GM19395 (cell line): ENCODE data around the gene SCN2B.
"Not testable (repeated sequence)": the region's sequence is repeated elsewhere in the genome, so short reads cannot be mapped to it uniquely, and the experiment has no call there.

Source experiments
- ATAC-seq: cut with Tn5 transposase; IDR thresholded peaks from one replicate; pipeline ENCODE4 v1.9.1; 2021; ENCODE audit warnings: mild to moderate bottlenecking, moderate library complexity; ENCODE audit not compliant: unreplicated experiment

The SCN2B gene

DNA sequence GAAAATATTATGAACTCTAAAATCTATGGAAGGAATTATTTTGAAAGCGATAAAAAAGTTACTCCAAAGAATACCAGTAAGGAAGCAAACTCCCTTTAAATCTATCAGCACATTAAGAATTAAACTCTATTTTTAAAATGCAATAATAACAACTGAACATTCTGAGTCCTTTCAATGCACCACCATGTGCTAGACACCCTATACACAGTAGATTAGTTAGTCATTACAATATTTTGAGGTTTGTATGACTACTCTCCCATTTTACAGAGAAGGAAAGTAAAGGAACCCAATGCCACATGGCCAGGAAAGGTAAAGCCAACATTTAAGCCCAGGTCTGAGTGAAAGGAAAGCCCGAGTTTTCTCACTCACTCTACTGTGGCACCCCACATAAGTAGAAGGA is 30.6 kb upstream of the SCN2B start:
- no peak for ATAC-seq

DNA sequence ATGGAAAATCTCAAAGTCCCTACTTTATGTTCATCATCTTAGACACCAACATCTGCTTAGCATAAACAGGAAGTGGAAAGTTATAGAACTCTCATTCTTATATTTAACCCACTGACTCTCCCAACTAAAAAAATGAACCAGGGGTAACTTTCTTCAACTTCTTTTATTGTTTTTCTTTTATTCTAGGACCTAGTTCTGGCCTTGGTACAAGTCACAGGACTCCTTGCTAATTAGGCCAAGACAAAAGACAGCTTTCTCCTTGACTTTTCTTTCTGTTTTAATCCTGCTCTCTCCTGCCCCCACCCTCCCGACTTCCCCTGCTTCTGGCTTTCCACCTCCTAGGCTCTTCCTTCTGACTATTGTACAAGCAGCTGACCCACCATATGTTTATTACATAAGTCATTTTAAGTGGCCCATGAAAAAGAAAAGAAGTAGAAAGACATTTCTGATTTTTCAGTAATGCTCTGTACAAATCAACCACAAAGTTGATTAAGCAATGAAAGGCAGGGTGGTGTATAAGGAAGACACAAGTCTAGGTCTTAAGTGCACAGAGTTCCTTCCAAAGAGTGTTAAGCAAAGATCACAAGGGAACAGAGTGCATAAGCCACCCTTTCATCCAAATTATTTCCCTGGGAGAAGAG is 30.1 kb upstream of the SCN2B start:
- ATAC-seq, result no peak

DNA sequence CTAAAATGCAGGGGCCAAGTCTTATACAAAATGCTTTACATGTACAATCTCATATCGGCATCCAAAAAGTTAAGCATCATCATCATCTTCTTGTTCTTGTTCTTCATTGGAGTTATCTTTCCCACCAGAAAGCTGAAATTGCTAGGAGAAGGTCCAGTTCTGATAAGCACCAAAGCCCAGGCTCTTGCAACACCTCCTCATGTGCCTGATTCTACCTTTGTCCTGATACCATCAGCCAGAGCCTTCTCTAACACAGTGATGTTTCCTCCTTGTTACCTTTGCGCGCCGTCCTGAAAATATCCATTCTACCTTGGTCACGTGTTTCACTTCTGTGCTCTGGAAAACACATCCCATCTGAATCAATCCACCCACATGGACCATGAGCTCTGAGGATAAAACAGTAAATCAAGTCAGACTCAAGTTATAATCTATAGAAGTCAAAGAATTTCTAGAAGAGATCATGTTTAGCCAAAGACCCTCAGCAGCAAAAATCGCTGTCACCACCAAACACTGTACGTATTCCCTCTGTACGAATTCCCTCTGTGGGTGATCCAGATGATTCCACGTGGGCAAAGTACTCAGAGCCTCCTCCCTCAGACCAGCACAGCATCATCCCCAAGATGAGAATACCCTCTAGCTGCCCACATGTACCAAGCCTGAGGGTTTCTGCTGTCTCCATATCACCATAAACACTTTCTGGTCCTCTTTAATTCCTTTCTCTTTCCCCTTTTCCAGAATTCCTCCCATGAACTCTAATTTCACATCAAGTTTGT is 29.4 kb upstream of the SCN2B start:
- no peak for ATAC-seq

DNA sequence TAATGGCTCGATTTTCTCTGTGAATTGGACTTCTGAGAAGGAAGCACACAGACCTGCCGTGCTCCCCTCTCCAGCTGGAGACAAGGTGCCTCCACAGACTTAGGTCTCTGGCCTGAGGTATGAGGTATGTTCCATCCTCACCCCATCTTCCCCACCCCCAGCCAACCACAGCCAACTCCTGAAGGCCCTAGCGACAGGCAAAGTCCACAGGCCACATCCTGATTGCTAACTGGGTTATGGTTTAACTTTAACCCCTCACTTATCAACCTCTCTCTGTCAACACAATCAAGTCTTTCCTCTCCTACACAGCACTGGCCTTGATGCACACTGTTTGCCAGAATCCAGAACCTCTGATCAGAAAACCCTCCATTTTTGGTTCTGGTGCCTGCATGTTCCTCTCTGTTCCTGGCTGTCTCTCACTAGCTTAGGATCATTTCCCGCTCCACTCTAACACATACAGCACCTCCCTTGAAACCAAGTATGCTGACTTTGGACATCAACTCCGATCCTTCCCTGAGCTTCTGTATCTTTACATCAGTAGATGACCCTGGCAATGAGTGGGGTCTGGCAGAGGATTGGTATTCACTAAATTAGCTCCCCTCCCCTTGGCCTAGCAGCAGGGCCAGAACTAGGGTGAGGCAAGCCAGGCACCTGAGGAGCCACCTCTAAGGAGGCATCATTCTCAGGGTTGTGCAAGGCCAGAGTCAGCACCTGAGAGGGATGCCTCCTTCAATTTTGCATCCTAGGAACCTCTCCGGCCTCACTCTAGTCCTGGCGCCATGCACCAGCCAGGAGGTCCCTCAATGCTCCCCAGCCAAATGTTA is 26.4 kb upstream of the SCN2B start:
- no peak for ATAC-seq

DNA sequence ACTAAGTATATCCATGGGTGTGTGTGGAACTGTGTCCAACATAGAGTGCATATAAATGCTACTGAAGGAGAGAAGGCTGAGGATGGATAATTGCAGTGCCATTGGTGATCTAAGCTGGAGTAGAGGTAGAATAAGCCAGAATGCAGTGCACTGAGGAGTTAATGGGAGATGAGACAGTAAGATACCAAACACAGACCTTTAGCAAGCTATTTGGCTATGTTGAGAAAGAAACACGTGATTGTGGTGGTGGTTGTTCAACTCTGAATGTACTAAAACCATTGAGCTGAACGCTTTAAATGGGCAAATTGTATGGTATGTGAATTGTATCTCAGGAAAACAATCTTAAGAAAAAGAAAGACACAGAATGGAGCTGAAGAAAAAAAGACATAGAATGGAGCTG is 25.5 kb upstream of the SCN2B start:
- ATAC-seq, result no peak

DNA sequence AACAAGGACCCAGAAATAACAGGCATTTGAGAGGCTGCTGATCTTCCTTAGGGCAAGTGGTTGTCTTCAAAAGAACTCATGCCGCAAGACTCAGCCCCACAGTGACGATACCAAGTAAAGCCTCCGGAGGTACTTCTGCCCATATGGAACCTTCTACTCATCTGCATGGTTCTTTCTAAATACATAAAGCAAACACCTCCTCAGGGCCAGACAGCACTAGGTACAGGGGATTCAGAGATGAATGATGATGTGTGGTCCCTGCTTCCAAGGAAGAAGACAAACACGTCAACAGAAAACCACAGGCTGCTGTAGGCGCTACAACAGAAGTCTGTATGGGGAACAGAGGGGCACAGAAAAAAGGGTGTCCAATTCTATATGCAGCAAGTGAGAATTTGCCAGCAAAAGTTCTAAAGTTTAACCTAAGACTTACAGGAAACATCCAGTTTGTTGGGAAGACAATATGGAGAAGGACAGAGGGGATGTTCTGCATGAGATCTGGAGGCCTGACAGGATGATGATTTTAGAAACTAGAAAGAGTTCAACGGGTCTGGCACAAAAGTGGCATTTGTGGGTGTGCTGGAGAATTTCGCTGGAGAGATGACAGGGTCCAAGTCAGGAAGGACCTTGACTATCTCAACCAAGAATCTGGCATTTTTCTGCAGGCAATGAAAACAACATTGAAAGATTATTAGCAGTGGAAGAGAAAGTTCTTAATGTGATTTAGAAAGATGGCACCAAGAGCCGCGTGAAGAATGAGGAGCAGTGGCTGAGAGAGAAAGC is 24.7 kb upstream of the SCN2B start:
- no peak for ATAC-seq

DNA sequence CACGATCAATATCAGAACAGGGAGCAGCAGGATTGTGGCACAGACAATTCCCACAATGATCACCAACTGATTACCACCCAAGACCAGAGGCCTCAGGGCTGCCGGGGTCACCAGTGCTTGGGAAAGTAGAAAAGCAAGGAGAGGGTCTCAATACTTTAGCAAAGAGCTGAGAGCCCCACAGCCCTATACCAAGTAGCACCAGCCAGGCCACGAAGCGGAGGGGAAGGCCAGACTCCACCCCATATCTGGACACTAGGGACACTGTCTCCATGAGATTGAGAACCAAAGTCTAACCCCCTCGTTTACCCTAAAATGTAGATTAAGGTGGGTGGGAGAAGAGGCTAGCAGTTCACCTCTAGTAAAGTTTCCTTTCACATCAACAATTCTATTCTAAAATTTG is 24.1 kb upstream of the SCN2B start:
- no peak for ATAC-seq

DNA sequence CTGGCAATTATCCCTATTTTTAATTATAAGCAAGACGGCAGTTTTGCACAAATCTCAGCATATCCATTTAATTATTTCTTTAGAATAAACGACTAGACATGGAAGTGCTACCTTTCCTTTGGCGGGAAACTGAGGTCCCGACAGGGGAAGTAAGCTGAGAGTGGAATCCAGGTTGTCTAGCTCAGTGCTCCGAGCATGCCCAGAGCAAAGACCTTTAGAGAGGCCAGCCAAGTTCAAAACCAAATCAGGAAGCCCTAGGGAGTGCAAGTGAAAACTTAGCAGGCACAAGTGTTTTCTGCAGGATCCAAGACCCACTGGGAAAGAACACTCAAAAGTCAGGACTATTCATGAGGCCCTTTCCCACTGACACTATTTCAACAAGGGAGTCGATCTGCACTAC is 22.7 kb upstream of the SCN2B start:
- no peak for ATAC-seq

DNA sequence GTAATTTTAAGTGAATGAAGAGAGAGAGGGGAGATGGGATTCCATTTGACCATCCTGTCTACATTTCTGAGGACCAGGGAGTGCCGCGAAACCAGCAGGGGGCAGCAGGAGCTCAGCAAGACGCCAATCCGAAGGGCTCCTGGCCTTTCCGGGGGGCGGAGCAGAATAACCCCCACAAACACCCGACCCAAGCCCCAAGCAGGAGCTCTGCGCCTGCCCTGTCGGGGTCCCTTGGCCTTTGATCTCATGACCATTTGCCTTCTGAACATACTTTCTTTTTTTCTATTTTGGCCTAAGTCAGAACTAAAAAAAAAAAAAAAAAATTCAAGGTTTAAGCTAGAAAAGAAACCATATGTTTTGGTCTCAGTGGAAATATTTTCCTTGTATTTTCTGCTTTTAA is 21.9 kb upstream of the SCN2B start:
- ATAC-seq, result no peak

DNA sequence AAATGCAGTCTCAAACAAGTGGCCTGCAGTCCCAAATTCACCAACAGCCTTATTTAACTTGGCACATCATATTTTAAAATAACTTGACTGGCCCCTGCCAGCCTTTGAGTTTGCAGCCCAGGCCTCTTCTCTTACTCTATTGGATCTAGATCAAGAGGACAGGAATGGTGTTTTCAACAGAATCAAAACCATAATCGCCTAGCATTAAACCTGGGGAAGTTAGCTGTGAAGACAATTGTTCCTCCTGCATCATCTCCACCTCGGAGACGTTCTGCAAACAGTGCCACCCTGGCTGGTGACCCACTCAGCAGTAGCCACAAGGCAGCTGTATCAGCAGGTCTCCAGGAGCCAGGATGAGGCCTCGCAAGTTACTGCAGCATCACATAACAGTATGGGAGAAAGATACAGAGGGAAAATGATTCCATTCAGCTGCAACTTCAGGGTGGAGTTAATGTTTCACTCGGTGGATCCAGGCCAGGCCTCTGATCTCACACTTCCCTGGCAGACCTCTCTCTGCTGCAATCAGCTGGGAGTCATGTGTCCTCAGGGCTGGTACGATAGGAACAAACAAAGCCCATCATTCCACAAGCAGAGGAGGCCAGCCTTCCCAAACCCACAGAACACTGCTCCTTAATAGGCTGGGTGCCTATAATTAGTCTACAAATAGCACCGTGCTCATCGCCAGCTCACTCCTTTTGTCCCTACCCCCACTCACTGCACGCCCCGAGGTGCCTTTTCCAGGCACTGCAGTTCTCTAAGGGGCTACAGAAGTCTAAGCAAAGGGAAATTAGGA is 18.6 kb upstream of the SCN2B start:
- ATAC-seq, result no peak

DNA sequence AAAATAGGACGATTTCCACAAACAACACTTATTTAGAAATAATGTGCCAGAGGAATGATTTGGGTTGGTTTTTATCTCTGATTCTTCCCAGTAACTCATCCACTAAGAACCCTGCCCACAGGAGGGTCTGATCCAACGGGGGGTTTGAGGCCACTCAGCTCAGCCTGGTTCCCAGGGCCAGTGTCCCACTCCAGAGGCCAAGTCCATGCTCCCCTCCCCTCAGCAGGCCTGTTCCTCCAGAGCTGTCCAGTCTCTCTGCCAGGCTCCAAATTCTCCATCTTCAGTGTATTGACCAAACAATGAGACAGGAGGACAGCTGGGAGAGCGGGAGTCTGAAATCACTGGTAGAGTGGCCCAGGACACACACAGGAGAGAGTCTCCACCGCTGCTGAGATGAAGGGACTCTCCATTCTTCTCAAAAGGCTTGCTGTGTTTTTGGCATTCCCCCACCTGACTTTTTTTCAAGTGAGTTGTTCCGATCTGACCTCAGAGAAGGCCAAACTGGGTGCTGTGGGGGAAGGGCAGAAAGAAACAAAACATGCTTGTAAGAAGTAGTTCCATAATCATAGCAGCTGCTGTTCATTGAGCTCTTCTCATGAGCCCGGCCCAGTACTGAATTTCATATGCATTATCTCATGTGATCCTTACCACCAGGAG is 17.6 kb upstream of the SCN2B start:
- no peak for ATAC-seq

DNA sequence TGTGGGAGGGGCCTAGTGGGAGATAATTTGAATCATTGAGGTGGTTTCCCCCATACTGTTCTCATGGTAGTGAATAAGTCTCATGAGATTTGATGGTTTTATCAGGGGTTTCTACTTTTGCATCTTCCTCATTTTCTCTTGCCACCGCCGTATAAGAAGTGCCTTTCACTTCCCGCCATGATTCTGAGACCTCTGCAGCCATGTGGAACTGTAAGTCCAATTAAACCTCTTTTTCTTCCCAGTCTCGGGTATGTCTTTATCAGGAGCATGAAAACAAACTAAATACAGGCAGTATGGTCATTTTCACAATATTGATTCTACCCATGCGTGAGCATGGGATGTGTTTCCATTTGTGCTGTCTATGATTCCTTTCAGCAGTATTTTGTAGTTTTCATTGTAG is 16.4 kb upstream of the SCN2B start:
- not testable (repeated sequence) for ATAC-seq

DNA sequence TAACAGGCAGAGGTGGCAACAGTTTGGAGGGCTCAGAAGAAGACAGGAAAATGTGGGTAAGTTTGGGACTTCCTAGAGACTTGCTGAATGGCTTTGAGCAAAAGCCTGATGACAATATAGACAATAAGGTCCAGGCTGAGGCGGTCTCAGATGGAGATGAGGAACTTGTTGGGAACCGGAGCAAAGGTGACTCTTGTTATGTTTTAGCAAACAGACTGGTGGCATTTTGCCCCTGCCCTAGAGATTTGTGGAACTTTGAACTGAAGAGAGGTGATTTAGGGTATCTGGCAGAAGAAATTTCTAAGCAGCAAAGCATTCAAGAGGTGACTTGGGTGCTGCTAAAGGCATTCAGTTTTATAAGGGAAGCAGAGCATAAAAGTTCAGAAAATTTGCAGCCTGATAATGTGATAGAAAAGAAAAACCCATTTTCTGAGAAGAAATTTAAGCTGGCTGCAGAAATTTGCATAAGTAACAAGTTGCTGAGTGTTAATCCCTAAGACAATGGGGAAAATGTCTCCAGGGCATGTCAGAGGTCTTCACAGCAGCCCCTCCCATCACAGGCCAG is 14.6 kb upstream of the SCN2B start:
- ATAC-seq, result not testable (repeated sequence)

DNA sequence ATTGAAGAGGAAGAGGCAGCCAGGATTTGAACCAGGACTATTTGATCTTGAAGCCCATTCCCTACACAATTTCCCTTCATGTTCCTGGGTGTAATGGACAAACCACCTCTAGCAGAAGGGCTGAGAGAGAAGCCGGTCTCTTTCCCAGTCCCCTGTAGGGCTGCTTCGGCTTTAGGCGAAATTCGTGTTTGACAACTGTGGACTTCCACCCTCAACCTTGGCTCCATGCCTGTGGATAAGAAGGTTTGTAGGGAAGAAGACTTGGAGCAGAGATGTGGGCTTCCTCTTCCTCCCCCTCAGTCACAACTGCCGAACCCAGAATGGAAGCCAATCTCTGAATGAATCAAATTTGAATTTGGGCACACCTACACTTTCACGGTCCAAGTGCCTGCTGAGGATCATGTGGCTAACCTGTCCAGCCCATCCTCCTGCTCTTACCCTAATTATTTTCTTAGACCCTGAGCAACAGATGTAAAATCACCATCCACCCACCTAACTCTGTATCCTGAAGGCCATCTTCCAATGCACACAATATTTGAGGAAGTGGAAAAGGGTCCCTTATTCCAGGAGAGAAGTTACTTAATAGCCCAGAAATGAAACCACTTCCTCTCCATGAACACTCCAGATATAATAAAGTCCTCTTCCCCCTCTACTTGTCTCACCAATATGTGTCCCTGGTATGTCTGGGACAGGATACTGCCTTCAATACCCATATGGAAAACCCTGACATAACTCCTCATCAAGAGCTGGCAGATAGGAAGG is 10.1 kb upstream of the SCN2B start:
- no peak for ATAC-seq

DNA sequence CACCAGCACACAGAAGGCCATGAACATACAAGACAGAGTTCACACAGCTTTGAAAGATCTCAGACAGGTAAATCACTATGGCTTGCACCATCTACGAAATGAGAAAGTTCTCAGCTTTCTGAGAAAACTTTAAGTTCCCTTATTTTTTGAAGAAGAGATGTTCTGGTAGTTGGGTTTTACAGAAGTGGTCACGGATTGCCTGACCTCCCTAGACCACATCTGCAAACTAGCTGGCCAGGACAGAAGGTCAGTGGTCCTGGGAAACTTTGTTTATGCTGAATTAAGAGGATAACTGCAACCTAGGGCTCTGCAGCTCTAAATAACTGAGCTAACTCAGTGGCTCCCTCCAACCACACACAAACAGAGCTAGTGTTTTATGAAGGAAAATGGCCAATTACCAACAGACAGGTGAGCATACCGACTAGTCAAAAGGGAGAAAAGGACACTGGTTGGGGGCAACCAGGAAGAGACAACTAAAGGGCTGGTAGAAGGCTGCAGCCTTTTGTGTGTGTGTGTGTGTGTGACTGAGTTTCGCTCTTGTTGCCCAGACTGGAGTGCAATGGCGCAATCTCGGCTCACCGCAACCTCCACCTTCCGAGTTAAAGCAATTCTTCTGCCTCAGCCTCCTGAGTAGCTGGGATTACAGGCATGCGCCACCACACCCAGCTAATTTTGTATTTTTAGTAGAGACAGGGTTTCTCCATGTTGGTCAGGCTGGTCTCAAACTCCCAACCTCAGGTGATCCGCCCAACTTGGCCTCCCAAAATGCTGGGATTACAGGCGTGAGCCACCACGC is 8.5 kb upstream of the SCN2B start:
- no peak for ATAC-seq

DNA sequence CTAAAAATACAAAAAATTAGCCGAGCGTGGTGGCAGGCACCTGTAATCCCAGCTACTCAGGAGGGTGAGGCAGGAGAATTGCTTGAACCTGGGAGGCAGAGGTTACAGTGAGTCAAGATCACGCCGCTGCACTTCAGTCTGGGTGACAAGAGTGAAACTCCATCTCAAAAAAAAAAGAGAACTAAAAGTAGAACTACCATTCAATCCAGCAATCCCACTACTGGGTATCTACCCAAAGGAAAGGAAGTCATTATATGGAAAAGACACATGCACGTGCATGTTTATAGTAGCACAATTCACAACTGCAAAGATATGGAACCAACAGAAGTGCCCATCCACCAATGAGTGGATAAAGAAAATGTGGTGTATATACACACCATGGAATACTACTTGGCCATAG is 7.3 kb upstream of the SCN2B start:
- not testable (repeated sequence) for ATAC-seq

DNA sequence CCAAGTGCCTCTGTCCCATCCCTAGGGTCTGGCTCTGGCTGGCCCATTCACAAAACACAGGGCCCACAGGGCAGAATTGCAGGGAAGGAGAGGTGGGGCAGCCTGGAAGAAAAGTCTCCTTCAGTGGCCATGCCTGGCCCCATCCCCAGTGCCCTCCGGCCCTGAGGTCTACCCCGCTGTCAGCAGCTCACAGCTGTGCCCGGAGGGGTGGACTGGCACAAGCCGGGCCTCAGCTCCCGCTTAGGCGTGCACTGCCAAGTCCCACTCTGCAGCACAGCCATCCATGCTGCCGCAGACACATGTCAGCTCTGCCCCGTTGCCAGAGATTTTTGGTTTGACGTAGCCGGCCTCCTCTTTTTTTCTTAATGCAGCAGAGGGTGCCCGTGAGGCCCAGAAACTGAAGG is 3.9 kb upstream of the SCN2B start:
- ATAC-seq, result no peak

DNA sequence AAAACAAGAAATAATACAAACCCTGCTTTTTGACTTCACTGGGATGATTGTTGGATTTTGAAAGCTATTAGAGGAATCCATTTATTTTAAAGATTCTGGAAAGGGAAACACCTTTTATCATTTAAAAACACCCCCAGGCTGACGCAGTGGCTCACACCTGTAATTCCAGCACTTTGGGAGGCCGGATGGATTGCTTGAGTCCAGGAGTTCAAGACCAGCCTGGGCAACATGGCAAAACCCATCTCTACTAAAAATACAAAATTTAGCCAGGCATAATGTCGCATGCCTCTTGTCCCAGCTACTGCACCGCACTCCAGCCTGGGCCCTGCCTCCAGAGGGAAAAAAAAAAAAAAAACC is 317 bp upstream of the SCN2B start:
- ATAC-seq, result no peak
